Adrenal gland (tissue), 12 donors: ENCODE measurements around the gene GPATCH4. TPM values are rescaled to one million over a fixed set of nuclear protein-coding genes. Genes with fewer than 3 reads are reported as not detected.
"Not testable (repeated sequence)": the region's sequence is repeated elsewhere in the genome, so short reads cannot be mapped to it uniquely, and the experiment has no call there.

Source experiments
- DNase-seq, 7 donors: peaks; one replicate each; pipeline ENCODE4 v3.0.0-alpha.2; 2019 to 2020
- H3K27ac ChIP-seq, 5 donors: fragments of 200-600 bp; sonication (generic) in 4 of 5; 1 replicate in 3 of 5; 2 replicates in 2 of 5; pipeline versions ENCODE4 v1.5.1 to v1.8.0; 2016 to 2020; ENCODE audit warnings: mild to moderate bottlenecking in 1 of 5
- H3K27me3 ChIP-seq: fragments of 200-600 bp; 2 replicates; pipeline ENCODE4 v1.8.0; 2021
- H3K36me3 ChIP-seq, 2 donors: fragments of 200-600 bp; replicated peaks in 1 of 2; 1 replicate in 1 of 2; 2 replicates in 1 of 2; pipeline versions ENCODE4 v1.5.1 to v1.8.0; 2018 to 2022
- H3K4me1 ChIP-seq, 2 donors: fragments of 200-600 bp; replicated peaks in 1 of 2; 1 replicate in 1 of 2; 2 replicates in 1 of 2; pipeline versions ENCODE4 v1.5.1 to v1.8.0; 2018 to 2021
- H3K4me3 ChIP-seq, 4 donors: fragments of 200-600 bp; sonication (generic) in 3 of 4; one replicate each; pipeline ENCODE4 v1.5.1; 2016 to 2018
- H3K9me3 ChIP-seq, 3 donors: fragments of 200-600 bp; sonication (generic) in 1 of 3; replicated peaks in 1 of 3; 1 replicate in 2 of 3; 2 replicates in 1 of 3; pipeline versions ENCODE4 v1.5.1 to v1.8.0; 2016 to 2021
- CTCF ChIP-seq, 6 experiments: fragments of 450-650 bp in 4 of 6; fragments of 200-600 bp in 2 of 6; sonication (generic) in 1 of 6; IDR thresholded peaks; 1 replicate in 5 of 6; 2 replicates in 1 of 6; pipeline versions ENCODE4 v1.5.1 to v1.8.0; 2016 to 2021; ENCODE audit warnings: antibody characterized with exemption in 6 of 6, mild to moderate bottlenecking in 2 of 6, moderate library complexity in 1 of 6
- POLR2A ChIP-seq, 2 donors: fragments of 450-650 bp; IDR thresholded peaks; one replicate each; pipeline ENCODE4 v1.6.1; 2017; ENCODE audit warnings: antibody characterized with exemption in 2 of 2, mild to moderate bottlenecking in 2 of 2, moderate library complexity in 1 of 2
- WGBS, 4 donors: extraction: QIAGEN DNeasy Blood & Tissue Kit in 2 of 4; methylation state at CpG; one replicate each; pipeline versions ENCODE4 v1.1.5 to v1.1.7; 2013 to 2017; 5-methylcytosine and 5-hydroxymethylcytosine counted together
- intact Hi-C, 2 donors: fragments of 100-400 bp; cut with DNase I; formaldehyde crosslinking; loops; one replicate each; pipeline versions ENCODE4 v1.14.1 to v1.15.0; 2022 to 2023
- polyA plus RNA-seq, 3 donors: library from polyadenylated mRNA; stranded (reverse); fragments of 200-250 nt in 2 of 3; fragments of 350-450 nt in 1 of 3; fragmentation: Illumina TruSeq in 1 of 3; extraction: RNeasy Lipid Tissue Mini Kit (QIAGEN cat#74804) in 1 of 3; gene quantifications; one replicate each; pipeline ENCODE4 v1.2.3, GENCODE V29; 2013 to 2014
- total RNA-seq, 9 donors: library from RNA; depleted of rRNA in 4 of 9; stranded (reverse); fragments of >200 nt in 4 of 9; fragments of 120-200 nt in 1 of 9; fragmentation: NEBNext Ultra II Directional in 1 of 9; extraction: Animal tissue kit (Norgen Biotek cat#: 25700) in 1 of 9; gene quantifications; one replicate each; pipeline versions ENCODE4 v1.1.0 to v1.2.4, GENCODE V29; 2013 to 2023
- donor health status: healthy with polysubstance abuse.
- donor health status: Bipolar disorder and iron deficiency.
- donor health status: DM: yes; HTN: yes; CAD: no.
- donor health status: DM: no; HTN: no; CAD: no.
- donor health status: DM: no; HTN: no; CAD: no.
- donor health status: DM: yes; HTN: yes; CAD: no.

GPATCH4 gene
- total and polyA plus RNA-seq, 12 donors: 7.8 to 72.2 (median 26.3) TPM

GRCh38 chr1:156591181-156591431, 10.2 kb downstream of the GPATCH4 start:
- no peak for TF ChIP-seq CTCF (IDR thresholded peaks at IDR 0.05)
- TF ChIP-seq POLR2A (IDR thresholded peaks at IDR 0.05): no peak
- DNase-seq: no peak
- peak overlapping the region; percentile 63 to 90 (median 76) for H3K27ac ChIP-seq
- no peaks in the 10 kb centered on the region for H3K27me3 ChIP-seq
- peaks cover 0 to 19% of the 10 kb centered on the region in 2 donors for H3K36me3 ChIP-seq
- H3K4me1 ChIP-seq: peaks cover 6 to 13% of the 10 kb centered on the region in 2 donors
- peak overlapping the region in 3 of 4 donors; percentile 5 to 88 (median 77) for H3K4me3 ChIP-seq
- 24 to 28% (median 26%) methylated on average over 6 of the region's 6 CpGs for WGBS, 4 donors
- intact Hi-C loops: no loop called here
- no peaks in the 10 kb centered on the region for H3K9me3 ChIP-seq

GRCh38 chr1:156590326-156591180, 10.7 kb downstream of the GPATCH4 start:
- intact Hi-C loops: no loop called here
- no peak overlapping the region for H3K4me3 ChIP-seq
- DNase-seq: no peak
- H3K27ac ChIP-seq: peak overlapping the region in 2 of 5 donors; percentile 81 to 90
- WGBS, 4 donors: 83 to 85% (median 84%) methylated on average over 9 to 10 of the region's 10 CpGs
- TF ChIP-seq CTCF (IDR thresholded peaks at IDR 0.05): no peak
- TF ChIP-seq POLR2A (IDR thresholded peaks at IDR 0.05): no peak
- no peaks in the 10 kb centered on the region for H3K9me3 ChIP-seq
- H3K4me1 ChIP-seq: peaks cover 6 to 13% of the 10 kb centered on the region in 2 donors
- no peaks in the 10 kb centered on the region for H3K27me3 ChIP-seq
- peaks cover 0 to 13% of the 10 kb centered on the region in 2 donors for H3K36me3 ChIP-seq

- intact Hi-C loops: no loop called here
These were observed 11.7 kb downstream of the GPATCH4 start for GRCh38 chr1:156589546-156589945.

GRCh38 chr1:156587927-156588326, 13.4 kb downstream of the GPATCH4 start:
- H3K27me3 ChIP-seq, H3K9me3 ChIP-seq, H3K36me3 ChIP-seq, intact Hi-C loops, H3K4me3 ChIP-seq, H3K27ac ChIP-seq, DNase-seq: not testable (repeated sequence)
- H3K4me1 ChIP-seq: peaks cover 6 to 13% of the 10 kb centered on the region in 2 donors
- 81 to 90% (median 84%) methylated on average over 8 of the region's 8 CpGs for WGBS, 4 donors

More at GRCh38 chr1:156589546-156589945, 11.7 kb downstream of the GPATCH4 start:
- 44 to 51% (median 50%) methylated on average over 5 of the region's 5 CpGs for WGBS, 4 donors
- DNase-seq: no peak
- Histone ChIP-seq H3K27ac (no peak overlapping the region), H3K9me3 (no peaks in the 10 kb centered on the region), H3K4me1 (peaks cover 6 to 13% of the 10 kb centered on the region in 2 donors), H3K4me3 (no peak overlapping the region), H3K27me3 (no peaks in the 10 kb centered on the region), H3K36me3 (peaks cover 0 to 3% of the 10 kb centered on the region in 2 donors)
- no peak for TF ChIP-seq CTCF (IDR thresholded peaks at IDR 0.05)
- TF ChIP-seq POLR2A (IDR thresholded peaks at IDR 0.05): no peak
